HCEC 1CT (cell line): ENCODE results near the gene NKAIN1.
"Not testable (repeated sequence)": the region's sequence is repeated elsewhere in the genome, so short reads cannot be mapped to it uniquely, and the experiment has no call there.

ENCODE experiments used
- DNase-seq: peaks from one replicate; pipeline ENCODE4 v3.0.0-alpha.2; 2017

The NKAIN1 gene

DNA sequence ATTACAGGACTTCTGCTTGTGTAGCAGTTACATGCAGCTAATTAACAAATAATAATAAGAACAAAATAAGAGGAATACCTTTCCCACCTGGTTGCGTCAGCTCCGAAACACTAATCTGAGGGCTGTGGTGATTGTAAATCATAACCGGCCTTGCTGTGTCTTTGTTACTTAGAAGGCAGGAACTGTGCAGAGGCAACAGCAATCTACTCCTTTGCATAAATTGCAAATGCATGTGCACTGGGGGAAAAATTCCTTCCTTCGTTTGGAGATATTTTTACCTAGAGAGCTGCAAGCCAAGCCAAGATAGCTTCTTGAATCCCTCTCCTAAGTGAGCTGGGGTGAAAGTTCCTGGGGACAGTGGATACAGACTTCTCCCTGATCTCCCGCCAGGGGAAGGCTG, 46.0 kb downstream of the NKAIN1 start:
- no peak for DNase-seq

DNA sequence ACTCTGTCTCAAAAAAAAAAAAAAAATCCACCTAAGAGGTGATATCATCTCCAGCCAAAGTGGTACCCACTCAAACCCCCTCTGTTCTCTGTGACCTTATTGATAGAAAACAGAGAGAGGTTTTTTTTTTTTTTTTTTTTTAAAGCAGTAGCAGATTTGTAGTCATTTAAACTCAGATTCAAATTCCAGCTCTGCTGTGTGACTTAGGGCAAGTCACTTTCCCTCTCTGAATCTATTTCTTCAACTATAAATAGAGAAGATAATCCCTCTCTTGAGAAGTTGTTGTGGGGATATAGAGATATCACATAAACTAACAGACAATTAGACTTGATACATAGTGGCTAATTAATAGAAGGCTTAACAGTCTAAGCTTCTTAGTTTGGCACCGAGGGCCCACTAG, 48.4 kb downstream of the NKAIN1 start:
- DNase-seq = no peak

DNA sequence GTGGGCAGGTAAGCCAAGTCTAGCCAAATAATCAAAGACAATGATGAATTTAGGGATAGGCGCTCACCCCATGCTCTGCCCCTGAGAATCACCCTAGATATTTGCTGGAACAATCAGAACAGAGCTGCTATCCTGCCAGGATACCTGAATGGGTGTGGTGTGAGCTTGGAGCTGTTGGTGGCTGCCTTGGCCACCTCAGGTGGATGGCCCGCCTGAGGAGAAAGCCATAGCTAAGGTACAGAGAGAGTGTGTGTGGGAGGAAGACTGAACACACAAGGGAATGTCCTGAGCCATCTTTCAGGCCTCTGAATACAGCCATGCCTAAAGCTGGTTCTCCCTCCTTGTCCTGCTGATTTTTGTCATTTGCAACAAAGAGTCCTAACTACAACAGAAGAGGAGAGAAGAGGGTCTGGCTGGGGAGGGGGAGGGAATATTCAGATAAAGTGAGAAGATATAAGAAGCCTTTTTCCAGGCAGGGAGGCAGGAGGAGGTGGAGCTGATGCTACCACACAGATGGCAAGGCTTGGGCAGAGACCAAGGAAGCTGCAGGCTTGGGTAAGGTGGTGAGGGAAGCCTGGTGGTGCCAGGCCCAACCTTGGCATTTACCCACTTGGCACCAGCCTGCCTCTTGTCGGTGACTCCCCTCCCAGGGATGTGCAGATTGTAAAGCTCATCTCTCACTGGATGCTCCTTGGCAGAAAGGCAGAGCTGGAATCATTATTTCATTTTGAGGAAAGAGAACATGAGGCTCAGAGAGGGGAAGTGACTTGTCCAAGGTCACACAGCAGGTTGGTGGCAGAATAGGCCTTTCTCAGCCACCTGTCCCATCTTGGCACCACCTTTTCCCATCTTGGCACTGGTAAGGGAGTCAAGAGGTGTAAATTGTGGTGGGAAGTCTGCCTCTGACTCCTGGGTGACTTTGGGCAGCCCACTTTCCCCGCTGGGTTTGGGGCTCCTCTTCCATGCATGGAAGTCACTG, 49.7 kb downstream of the NKAIN1 start:
- no peak for DNase-seq

DNA sequence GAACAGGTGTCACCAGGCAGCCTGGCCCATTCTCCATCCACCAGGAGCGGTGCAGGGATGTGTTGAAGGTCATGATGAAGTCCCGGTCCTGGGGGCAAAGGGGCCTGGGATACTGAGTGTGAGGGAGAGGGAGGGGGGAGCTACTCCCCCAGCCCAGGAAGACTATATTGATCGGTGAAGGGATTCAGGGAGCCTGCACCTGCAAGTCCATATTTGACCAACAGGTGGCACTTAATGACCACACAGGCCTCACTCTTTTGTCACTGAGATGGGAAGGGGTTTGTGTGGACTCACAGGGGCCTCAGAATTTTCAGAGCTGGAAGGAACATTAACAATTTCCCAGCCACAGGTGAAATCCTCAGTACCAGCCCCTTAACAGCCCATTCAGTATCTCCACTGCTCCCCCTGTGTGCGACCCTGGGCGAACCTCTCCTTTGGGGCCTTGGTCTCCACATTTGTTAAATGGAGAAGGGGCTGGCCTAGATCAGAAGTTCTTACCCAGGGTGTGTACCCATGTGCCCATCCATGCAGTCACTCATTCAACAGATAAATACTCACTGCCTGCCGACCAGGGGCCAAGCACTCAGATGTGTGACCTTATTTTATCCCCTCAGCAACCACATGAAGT, 55.6 kb downstream of the NKAIN1 start:
- DNase-seq = peak; percentile 19

DNA sequence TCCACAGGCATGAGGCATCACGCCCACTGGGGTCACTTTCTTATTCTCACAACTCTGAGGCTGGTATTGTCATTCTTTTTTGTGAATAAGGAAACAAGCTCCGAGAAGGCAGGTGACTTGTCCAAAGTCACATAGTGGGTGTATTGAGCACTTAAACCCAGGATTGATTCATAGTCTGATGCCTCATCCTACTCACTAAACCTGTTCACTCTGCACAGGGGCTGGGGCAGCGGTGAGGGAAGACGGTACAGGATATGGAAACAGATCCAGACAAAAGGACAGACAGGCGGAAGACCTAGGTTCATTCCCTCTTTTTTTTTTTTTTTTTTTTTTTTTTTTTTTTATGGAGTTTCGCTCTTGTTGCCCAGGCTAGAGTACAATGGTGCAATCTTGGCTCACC, 56.6 kb downstream of the NKAIN1 start:
- DNase-seq = no peak

DNA sequence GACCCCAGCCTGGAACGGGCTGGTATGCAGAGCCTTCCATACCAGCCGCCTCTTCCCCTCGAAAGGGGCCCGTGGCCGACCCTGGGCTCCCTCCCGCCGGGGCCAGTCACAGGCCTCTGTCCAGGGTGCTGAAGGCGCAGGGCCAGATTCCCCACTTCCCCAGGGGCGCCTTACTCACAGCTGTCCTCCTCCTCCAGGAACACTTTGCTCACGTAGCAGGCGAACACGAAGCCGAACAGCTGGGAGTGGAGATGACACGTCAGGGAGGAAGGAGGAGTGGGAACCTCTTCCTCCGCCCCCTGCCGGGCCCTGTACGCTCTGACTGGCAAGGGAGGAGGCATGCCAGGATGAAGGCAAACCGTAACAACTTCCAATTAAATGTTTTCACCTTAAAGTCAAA, 57.3 kb downstream of the NKAIN1 start:
- DNase-seq = peak; percentile 94

DNA sequence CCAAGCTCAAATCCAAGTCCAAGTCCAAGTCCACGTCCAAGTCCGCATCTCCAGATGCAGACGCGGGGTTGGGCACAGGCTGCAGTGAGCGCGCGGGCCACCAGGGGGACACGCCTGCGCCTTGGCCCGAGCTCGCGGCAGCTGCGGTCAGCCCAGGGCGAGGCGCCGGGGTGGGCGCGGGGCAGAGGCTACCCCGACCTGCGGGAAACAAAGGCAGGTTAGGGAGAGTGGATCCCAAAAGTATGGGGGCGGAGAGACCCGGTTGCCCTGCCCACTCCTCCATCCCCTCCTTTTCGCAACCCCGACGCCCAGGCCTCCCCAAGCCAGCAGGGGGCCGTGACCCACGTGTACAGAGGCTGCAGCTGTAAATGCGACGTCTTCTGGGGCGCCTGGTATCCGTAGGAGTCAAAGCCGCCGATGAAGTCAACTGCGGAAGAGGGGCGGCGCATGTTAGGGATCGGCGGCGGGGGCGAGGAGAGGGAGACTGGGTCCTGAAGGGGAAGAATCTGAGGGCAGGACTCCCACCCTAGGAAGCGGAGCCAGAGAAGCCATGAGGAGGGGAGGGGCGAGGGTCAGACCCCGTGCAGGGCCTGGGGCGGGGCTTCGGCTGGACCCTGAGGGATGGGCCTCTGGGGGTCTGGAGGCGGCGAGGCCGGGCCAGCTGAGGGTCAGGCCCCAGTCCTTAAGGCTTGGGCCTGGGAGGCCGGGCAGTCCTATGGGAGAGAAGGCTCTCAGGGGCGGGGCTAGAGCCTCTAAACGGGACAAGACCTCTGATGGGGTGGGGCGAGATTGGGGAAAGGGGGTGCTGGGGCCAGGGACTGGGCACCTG, 58.0 kb downstream of the NKAIN1 start:
- DNase-seq = peak; percentile 41

DNA sequence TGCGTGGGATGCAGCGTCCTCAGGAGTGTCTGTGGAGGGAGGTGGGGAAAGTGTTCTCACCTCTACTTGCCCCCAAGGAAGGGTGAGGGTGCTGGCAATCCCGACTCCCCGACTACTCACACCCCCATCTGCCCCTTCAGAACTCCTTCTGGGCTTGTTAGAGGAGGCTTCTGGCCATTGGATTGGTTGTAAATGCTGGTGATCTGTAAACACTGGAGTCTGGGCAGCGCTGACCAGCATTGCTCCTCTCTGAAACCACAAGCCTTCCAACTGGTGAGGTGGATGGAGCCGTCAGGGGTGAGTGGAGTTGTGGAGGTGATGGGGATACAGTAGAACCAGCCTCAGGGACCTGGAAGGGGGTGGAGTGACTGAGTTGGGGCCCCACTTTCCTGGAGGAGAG, 59.3 kb downstream of the NKAIN1 start:
- DNase-seq = no peak

DNA sequence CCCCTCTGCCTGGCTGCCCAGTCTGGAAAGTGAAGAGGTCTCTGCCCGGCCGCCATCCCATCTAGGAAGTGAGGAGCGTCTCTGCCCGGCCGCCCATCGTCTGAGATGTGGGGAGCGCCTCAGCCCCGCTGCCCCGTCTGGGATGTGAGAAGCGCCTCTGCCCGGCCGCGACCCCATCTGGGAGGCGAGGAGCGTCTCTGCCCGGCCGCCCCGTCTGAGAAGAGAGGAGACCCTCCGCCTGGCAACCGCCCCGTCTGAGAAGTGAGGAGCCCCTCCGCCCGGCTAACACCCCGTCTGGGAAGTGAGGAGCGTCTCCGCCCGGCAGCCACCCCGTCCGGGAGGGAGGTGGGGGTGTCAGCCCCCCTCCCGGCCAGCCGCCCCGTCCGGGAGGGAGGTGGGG, 63.4 kb downstream of the NKAIN1 start:
- DNase-seq = not testable (repeated sequence)

DNA sequence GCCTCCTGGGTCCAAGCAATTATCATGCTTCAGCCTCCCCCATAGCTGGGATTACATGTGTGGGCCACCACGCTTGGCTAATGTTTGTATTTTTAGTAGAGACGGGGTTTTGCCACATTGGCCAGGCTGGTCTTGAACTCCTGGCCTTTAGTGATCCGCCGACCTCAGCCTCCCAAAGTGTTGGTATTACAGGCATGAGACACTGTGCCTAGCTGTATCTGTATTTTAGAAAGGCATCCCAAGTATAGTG, 69.3 kb downstream of the NKAIN1 start:
- DNase-seq = no peak

DNA sequence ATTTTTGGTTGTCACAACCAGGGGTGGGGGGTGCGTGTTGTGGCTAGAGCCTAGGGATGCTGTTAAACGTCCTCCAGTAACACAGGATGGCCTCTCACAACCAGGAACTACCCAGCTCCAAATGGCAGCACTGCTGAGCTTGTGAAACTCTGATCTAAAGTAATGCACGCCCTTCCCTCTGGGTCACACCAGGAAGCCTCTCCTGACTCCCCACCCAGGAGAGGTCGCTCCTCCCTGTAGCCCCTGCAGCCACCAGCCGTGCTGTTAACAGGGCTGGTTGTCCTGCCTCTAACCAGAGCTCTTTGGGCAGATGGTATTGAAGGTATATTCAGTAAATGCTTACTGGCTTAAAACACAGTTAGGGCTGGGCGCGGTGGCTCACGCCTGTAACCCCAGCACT, 73.2 kb downstream of the NKAIN1 start:
- DNase-seq = no peak

DNA sequence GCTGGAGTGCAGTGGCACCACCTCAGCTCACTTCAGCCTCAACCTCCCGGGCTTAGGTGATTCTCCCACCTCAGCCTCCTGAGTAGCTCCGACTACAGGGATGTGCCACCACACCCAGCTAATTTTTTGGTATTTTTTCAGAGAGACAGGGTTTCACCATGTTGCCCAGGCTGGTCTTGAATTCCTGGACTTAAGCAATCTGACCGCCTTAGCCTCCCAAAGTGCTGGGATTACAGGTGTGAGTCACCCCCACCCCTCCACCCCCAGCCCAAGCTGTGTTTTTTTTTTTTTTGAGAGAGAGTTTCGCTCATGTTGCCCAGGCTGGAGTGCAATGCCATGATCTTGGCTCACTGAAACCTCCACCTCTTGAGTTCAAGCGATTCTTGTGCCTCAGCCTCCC, 75.4 kb downstream of the NKAIN1 start:
- no peak for DNase-seq

DNA sequence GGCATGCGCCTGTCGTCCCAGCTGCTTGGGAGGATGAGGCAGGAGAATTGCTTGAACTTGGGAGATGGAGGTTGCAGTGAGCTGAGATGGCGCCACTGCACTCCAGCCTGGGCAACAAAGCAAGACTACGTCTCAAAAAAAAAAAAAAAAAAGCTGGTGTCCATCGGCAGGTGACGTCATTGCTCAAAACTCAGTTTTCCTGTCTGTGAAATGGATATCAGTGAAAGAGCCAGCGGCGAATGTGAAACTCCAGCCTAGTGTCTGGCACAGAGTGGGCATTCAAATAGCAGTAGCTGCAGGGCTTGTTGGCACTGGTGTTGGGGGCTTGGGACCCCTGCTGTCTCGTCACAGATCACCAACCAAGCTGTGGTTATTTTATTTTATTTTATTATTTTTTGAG, 75.8 kb downstream of the NKAIN1 start:
- no peak for DNase-seq

DNA sequence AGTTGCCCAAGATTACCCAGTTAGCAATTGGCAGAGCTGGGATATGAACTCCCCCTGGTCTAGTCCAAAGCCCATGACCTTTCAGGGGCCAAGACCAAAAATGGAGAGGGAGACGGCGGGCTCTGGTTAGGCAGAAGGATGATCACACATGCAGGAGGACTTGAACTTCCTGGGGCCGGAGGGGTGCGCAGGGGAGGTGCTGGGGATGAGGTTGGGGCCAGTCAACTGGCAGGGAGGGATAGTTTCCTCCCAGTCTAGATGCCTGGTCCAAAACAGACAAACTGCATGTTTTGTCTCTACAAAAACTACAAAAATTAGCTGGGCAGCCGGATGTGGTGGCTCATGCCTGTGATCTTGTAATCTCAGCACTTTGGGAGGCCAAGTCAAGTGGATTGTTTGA, 78.1 kb downstream of the NKAIN1 start:
- no peak for DNase-seq

DNA sequence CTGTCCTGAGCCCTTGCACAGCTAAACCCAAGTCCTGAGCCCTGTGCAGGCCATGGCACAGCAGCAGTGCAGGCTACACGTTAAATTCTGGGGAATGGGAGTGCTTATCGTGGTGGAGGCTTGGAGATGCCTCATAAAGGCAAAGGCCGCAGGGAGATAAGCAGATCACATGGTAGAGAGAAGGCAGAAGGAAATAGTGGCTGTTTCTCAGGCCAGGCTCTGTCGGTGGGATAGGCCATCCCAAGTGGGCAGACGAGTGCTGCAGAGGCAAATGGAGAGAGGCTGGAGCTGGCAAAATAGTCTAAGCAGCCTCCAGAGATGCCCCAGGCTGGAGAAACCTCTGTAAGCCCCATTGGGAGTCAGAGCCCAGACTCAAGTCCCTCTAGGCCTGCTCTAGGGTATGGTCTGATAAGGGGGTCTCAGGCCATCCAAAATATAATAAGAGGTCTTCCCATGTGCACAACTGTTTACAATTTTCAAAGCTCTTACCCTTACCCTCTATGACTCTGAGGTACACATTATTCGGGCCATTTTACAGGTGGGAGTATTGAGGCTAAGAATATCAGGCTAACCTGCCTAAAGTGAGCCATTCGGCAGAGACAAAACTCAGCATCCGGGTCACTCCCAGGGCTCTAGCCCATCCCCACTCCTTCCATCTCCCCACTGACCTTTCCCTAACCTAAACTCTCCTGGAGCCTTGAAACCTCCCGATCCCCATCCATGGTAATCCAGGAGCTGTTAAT, 79.6 kb downstream of the NKAIN1 start:
- no peak for DNase-seq

DNA sequence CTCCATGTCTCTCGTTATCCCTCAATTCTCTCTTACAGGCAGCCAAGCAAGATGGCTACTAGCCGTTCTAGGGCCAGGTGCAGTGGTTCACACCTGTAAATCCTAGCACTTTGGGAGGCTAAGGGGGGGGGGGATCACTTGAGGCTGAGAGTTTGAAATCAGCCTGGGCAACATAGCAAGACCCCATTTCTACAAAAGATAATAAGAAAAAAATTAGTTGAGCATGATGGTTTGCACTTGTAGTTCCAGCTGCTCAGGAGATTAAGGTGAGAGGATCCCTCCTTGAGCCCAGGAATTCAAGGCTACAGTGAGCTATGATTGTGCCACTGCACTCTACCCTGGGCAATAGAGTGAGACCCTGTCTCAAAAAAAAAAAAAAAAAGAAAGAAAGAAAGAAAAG, 80.4 kb downstream of the NKAIN1 start:
- DNase-seq = no peak

DNA sequence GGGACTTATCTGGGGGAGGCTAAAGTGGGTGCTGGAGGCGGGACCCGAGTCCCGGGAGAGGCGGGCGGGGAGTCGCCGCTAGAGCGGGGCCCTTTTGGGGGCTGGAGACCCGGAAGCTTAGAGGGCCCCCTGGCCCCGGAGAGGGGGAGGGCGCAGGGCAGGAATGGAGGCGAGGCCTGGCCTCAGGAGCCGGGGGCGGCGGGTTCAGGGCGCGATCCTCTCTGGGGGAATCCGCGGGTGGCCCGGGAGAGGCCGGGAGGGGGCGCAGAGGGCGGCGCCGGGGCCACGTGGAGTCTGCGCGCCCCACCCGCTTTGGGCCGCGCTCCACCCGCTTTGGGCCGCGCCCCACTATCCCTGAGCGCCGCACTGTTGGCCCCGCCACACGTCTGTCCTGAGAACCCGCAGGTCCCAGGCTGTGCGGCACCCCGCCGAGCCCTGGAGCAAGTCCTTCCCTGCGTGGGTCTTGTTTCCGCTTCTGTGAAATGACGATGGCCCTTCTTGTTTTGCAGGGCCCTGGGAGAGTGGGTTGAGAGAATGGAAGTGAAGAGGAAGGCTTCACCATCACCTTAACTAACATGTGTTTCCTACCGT, 84.4 kb downstream of the NKAIN1 start:
- DNase-seq = peak; percentile 77

DNA sequence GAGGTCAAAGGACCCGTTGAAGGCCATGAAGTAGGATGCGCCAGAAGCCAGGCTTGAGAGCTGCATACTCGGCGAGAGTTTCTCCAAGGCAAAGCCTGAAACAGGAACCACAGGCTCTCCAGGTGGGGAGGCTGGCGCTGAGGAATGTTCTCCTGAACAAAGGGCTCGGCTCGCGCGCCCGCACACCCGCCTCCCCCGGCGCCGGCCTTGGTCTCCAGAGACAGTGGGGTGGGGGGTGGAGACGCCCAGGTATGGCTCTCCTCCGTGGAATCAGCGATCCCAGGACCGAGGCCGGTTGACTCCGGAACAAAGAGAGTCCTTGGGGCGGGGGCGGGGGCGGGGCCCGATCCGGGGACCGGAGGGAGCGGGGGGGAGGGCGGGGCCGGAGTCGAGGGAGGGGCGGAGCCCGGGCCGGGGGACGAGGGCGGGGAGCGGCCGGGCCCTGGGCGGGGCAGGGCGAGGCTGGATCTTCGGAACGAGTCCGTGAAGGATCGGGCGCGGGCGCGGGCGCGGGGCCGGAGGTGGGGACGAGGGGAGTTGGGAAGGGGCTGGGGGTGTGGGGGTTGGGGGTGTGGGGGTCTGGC, 85.0 kb downstream of the NKAIN1 start:
- DNase-seq = peak; percentile 65

DNA sequence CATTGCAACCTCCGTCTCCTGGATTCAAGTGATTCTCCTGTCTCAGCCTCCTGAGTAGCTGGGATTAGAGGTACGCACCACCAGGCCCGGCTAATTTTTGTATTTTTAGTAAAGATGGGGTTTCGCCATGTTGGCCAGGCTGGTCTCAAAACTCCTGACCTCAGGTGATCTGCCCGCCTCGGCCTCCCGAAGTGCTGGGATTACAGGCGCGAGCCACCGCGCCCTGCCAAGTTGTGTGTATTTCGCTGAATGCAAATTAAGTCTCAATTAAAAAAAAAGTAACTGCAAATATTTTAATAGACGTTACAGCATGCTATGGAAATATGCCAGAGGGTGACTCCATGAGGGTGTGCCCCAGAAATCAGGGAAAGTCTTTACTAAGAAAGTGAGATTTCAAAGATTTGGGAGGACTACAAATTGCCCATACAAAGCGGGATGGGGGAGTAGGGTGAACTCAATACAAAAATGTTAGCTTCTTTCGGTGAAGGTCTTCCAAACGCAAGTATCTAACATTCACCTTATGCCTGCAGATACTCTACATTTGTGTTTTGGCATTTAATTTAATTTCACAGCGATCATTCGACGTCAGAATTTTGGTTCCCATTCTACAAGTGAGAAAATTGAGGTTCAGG, 85.6 kb downstream of the NKAIN1 start:
- DNase-seq = no peak

DNA sequence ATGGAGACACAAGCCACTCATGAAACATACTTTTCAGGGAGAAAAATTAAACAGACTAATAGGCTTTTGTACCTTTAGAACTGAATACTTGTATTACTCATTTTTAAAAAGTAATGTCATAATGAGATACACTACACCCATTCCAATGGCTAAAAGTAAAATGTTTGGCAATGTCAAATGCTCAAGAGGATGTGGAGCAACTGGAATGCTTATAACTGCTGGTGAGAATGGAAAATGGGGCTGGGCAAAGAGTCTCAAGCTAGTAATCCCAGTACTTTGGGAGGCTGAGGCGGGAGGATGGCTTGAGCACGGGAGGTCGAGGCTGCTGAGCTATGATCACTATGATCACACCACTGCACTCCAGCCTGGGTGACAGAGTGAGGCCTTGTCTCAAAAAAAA, 86.3 kb downstream of the NKAIN1 start:
- DNase-seq = peak; percentile 17

DNA sequence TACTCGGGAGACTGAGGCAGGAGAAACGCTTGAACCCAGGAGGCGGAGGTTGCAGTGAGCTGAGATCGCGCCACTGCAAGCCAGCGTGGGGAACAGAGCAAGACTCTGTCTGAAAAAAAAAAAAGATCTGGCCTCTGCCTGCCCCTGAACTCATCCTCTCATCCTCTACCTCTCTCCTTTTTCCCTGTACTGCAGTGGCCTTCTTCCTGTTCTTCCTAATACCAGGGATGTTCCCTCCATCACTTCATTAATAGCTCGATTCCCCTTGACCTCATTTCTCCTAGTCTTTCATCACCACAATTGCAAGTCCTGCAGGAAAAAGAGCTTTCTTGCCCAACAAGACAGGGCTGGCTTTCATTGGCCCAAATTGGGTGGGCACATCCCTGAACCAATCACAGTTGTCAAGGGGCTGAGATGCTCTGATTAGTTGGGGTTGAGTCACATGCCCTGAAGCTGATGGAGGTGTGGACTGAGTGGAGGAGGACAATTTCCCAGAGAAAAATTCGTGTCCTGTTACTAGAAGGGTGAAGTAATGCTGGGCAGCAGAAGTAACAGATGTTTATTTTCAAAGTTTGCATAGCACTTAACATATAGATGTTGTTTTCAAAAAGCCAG, 87.4 kb downstream of the NKAIN1 start:
- peak; percentile 94 for DNase-seq
